ENCODE results near the gene TRAPPC2B. TPM values are rescaled to one million over a fixed set of nuclear protein-coding genes. Genes with fewer than 3 reads are reported as not detected.
"Not testable (repeated sequence)": the region's sequence is repeated elsewhere in the genome, so short reads cannot be mapped to it uniquely, and the experiment has no call there.

Gene TRAPPC2B
- total and polyA plus RNA-seq, 9 donors = 9.1 to 25.1 (median 11.6) TPM

- Histone ChIP-seq H3K9me3 (peaks cover 0 to 12% of the 10 kb centered on the region in 2 donors), H3K4me1 (ENCODE audit: insufficient read depth) (peaks cover 6% of the 10 kb centered on the region), H3K36me3 (no peaks in the 10 kb centered on the region), H3K27me3 (no peaks in the 10 kb centered on the region), H3K27ac (no peak overlapping the region), H3K4me3 (no peak overlapping the region)
- intact Hi-C loops (cut with DNase I) = no loop called here
- WGBS, 3 donors = 89 to 93% (median 92%) methylated on average over 2 of the region's 2 CpGs
- no peak for TF ChIP-seq POLR2A (IDR thresholded peaks at IDR 0.05)
- TF ChIP-seq EP300 (IDR thresholded peaks at IDR 0.05) = no peak
- no peak for TF ChIP-seq CTCF (IDR thresholded peaks at IDR 0.05)
- no peak for DNase-seq
These were observed 3.4 kb downstream of the TRAPPC2B start for GRCh38 chr19:57366776-57367175.

DNA sequence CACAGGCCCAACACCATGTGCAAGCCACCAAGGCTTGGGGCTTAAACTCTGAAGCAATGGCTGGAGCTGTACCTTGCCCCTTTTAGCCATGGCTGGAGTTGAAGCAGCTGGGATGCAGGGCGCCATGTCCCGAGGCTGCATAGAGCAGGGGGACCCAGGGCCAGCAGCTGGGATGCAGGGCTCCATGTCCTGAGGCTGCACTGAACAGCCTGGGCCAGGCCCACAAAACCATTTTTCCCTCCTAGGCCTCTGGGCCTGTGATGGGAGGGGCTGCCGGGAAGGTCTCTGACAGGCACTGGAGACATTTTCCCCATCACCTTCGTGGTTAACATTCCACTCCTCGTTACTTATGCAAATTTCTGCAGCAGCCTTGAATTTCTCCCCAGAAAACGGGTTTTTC, 10.8 kb downstream of the TRAPPC2B start:
- TF ChIP-seq POLR2A (IDR thresholded peaks at IDR 0.05) = no peak
- TF ChIP-seq EP300 (IDR thresholded peaks at IDR 0.05) = no peak
- no peak for TF ChIP-seq CTCF (IDR thresholded peaks at IDR 0.05)
- Histone ChIP-seq H3K36me3 (no peaks in the 10 kb centered on the region), H3K9me3 (peaks cover 0 to 36% of the 10 kb centered on the region in 2 donors), H3K4me1 (ENCODE audit: insufficient read depth) (no peaks in the 10 kb centered on the region), H3K27ac (no peak overlapping the region), H3K27me3 (no peaks in the 10 kb centered on the region), H3K4me3 (no peak overlapping the region)
- WGBS, 3 donors = 97 to 99% (median 98%) methylated on average over 6 of the region's 6 CpGs
- DNase-seq = no peak
- intact Hi-C loops (cut with DNase I) = no loop called here

GRCh38 chr19:57374647-57375046, 11.3 kb downstream of the TRAPPC2B start:
- peaks cover 0 to 38% of the 10 kb centered on the region in 2 donors for H3K9me3 ChIP-seq
- H3K27me3 ChIP-seq; intact Hi-C loops (cut with DNase I); H3K4me1 ChIP-seq (ENCODE audit: insufficient read depth); H3K36me3 ChIP-seq; DNase-seq; H3K4me3 ChIP-seq; H3K27ac ChIP-seq: not testable (repeated sequence)
- 95 to 98% (median 97%) methylated on average over 2 of the region's 2 CpGs for WGBS, 3 donors

GRCh38 chr19:57376151-57376550, 12.8 kb downstream of the TRAPPC2B start:
- peaks cover 0 to 41% of the 10 kb centered on the region in 2 donors for H3K9me3 ChIP-seq
- TF ChIP-seq CTCF (IDR thresholded peaks at IDR 0.05) (no peak), POLR2A (IDR thresholded peaks at IDR 0.05) (no peak), EP300 (IDR thresholded peaks at IDR 0.05) (no peak)
- intact Hi-C loops (cut with DNase I) = no loop called here
- H3K4me1 ChIP-seq (ENCODE audit: insufficient read depth) = no peaks in the 10 kb centered on the region
- no peaks in the 10 kb centered on the region for H3K36me3 ChIP-seq
- H3K4me3 ChIP-seq = no peak overlapping the region
- no peaks in the 10 kb centered on the region for H3K27me3 ChIP-seq
- H3K27ac ChIP-seq = no peak overlapping the region
- WGBS, 3 donors = 92 to 93% (median 92%) methylated on average over 6 of the region's 6 CpGs
- no peak for DNase-seq

GRCh38 chr19:57377498-57378146, 14.3 kb downstream of the TRAPPC2B start:
- intact Hi-C loops (cut with DNase I) = no loop called here
- H3K4me3 ChIP-seq = no peak overlapping the region
- DNase-seq = no peak
- H3K4me1 ChIP-seq (ENCODE audit: insufficient read depth) = no peaks in the 10 kb centered on the region
- H3K27ac ChIP-seq = no peak overlapping the region
- no peaks in the 10 kb centered on the region for H3K36me3 ChIP-seq
- 95 to 96% (median 95%) methylated on average over 3 of the region's 3 CpGs for WGBS, 3 donors
- peaks cover 0 to 41% of the 10 kb centered on the region in 2 donors for H3K9me3 ChIP-seq
- no peaks in the 10 kb centered on the region for H3K27me3 ChIP-seq
- TF ChIP-seq EP300 (IDR thresholded peaks at IDR 0.05) (no peak), POLR2A (IDR thresholded peaks at IDR 0.05) (no peak), CTCF (IDR thresholded peaks at IDR 0.05) (no peak)
